Inflammatory macrophage (primary cell): Measurements from ENCODE around the gene OR5D18.
"Not testable (repeated sequence)": the region's sequence is repeated elsewhere in the genome, so short reads cannot be mapped to it uniquely, and the experiment has no call there.

ENCODE experiments used
- DNase-seq, 2 donors: peaks; one replicate each; pipeline ENCODE4 v3.0.0-alpha.2; 2020 to 2022
- total RNA-seq, 18 experiments: gene quantifications; one replicate each; lab custom pipeline; 2026; ENCODE audit warnings: mixed read lengths in 6 of 18, inconsistent platforms in 2 of 18; lab: John Stamatoyannopoulos, UW

Gene OR5D18
- 0 to 0.03 (median 0) reads per million in 18 experiments for total RNA-seq

DNA sequence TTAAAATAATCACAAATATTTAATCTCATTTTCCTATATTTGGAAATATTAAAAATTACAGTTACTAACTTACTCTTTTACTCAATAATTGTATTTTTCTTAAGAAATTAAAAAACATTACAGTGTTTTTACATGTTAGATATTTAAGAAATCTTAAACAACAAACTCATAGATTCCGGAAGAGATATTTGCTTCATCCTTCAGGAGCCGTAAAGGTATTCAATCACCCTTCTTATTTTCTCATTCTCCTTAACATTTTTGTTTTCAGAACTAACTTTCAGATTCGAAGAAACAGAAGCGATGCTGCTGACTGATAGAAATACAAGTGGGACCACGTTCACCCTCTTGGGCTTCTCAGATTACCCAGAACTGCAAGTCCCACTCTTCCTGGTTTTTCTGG is at the start of gene OR5D18:
Gene OR5D18 (plus strand): TSS at position 301 of the 400 bp plus-strand sequence. CDS start 0 bp downstream, at position 301.
- no peak for DNase-seq

GRCh38 chr11:55773138-55773537 is 46.3 kb upstream of the OR5D18 start, which contains the start of gene OR5D13:
Gene OR5D13, plus strand, starts transcription at chr11:55773438. Its CDS starts 0 bp downstream, at chr11:55773438.
- DNase-seq = no peak

DNA sequence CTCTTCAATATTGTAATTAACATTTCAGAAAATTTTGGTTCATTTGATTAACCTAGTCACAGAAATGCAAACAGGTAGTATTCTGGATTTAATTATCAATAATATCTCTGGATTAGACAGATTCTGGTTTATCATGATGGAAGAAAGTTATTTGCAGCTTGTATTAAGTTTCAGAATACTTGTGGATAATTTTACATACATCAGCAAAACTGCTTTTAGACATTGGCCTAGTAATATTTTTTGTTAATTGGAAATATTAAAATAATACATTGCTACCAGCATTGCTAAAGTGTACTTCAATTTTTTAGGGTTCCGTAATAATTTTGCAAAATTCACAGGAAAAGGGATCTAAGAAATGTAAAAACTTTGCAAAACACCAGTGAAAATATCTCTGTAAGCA is 27.8 kb upstream of the OR5D18 start:
- no peak for DNase-seq

DNA sequence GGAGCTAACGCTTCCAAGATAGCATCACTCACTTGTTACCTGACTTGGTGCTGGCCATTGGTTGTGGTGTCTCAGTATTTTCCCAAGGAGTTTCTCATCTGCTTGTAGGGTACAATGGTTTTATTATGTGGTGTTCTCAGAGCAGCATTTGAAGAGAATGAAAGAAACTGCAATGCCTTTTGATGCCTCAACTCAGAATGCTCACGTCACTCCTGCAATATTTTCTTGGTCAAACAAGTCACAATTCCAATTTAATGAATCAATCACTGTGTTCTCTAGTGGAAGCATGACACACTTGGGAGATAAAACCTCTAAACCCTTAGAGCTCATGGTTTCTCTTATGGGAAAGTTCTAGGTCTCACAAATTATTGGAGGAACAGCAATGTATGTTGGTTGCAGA is 26.1 kb upstream of the OR5D18 start:
- no peak for DNase-seq

GRCh38 chr11:55795256-55795655 is 24.2 kb upstream of the OR5D18 start, which contains the start of gene OR5D14:
Gene OR5D14, plus strand, starts transcription at chr11:55795556. Its CDS starts 0 bp downstream, at chr11:55795556.
- DNase-seq = no peak

- no peak for DNase-seq
Measured at GRCh38 chr11:55806248-55806647, 13.2 kb upstream of the OR5D18 start.

DNA sequence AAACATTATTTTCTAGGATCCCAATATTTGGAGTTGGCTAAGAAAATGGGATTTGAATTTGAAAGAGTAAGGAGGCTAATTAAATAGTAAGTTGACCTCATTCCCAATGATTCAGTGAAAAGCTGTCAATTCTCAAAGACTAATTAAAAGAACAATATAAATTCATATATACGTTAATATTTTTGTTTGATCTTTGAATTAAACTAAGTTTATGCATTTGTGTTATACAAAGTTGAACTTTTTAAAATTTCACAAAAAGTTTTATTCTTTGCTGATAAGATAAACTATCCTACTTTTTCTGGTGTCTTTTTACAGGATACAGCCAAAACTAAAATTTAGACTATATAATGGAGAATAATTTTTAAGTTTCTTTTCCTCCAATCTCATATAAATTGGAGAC is 8.4 kb upstream of the OR5D18 start, which contains the start of gene OR5L1:
Gene OR5L1 (plus strand): TSS at position 301 of the 400 bp plus-strand sequence. CDS start 100 bp downstream, outside the sequence.
- no peak for DNase-seq

- DNase-seq = no peak
Measured at GRCh38 chr11:55826919-55827318, 7.5 kb downstream of the OR5D18 start, which contains the start of gene OR5L2. Gene OR5L2, plus strand, starts transcription at chr11:55827219. Its CDS starts 0 bp downstream, at chr11:55827219.

- DNase-seq = no peak
Measured at GRCh38 chr11:55838452-55838851, 19.0 kb downstream of the OR5D18 start, which contains the start of gene OR5D16. Gene OR5D16, plus strand, starts transcription at chr11:55838752. Its CDS starts 0 bp downstream, at chr11:55838752.

GRCh38 chr11:55847453-55847852 is 28.0 kb downstream of the OR5D18 start:
- DNase-seq = no peak

GRCh38 chr11:55849037-55849436 is 29.6 kb downstream of the OR5D18 start:
- no peak for DNase-seq

GRCh38 chr11:55852141-55852540 is 32.7 kb downstream of the OR5D18 start:
- DNase-seq = no peak

DNA sequence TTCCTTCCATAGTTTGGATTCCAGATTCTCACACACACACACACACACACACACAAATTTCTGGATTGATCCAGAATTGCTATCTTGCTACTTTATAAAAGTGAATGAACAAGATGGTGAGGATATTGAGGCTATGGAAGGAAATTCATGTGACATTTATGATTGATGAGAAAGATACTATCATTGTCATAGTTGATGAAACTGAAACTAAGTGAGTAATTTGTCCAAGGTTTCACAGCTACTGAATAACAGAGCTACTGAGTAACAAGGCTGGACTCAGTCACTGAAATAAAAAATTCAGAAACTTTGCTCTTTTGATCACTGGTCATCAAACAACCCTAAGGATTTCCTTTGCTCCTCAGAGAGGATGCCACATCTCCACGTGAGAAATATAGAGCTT is 35.3 kb downstream of the OR5D18 start:
- no peak for DNase-seq

GRCh38 chr11:55867354-55867753 is 47.9 kb downstream of the OR5D18 start:
- DNase-seq = not testable (repeated sequence)
